Right atrium auricular region (tissue), 2 donors: ENCODE results near the gene RPS6KA3. TPM values are rescaled to one million over a fixed set of nuclear protein-coding genes. Genes with fewer than 3 reads are reported as not detected.

Experiments used
- DNase-seq: peaks from one replicate; pipeline ENCODE4 v3.0.0-alpha.2; 2019; ENCODE audit warnings: low spot score
- H3K27ac ChIP-seq, 2 donors: fragments of 200-600 bp; sonication (generic); 1 replicate in 1 of 2; 2 replicates in 1 of 2; pipeline ENCODE4 v1.5.1; 2016 to 2019
- H3K27me3 ChIP-seq, 2 donors: fragments of 200-600 bp; sonication (generic); one replicate each; pipeline versions ENCODE4 v1.5.1 to v1.6.0; 2017 to 2019
- H3K36me3 ChIP-seq: fragments of 200-600 bp; sonication (generic); one replicate; pipeline ENCODE4 v1.5.1; 2016
- H3K4me1 ChIP-seq, 2 donors: fragments of 200-600 bp; sonication (generic); one replicate each; pipeline versions ENCODE4 v1.5.1 to v1.6.0; 2017 to 2019
- H3K4me3 ChIP-seq, 2 donors: fragments of 200-600 bp; sonication (generic); 1 replicate in 1 of 2; 2 replicates in 1 of 2; pipeline ENCODE4 v1.5.1; 2017 to 2019; ENCODE audit warnings: mild to moderate bottlenecking in 1 of 2, moderate library complexity in 1 of 2
- H3K9me3 ChIP-seq, 2 donors: fragments of 200-600 bp; sonication (generic); one replicate each; pipeline ENCODE4 v1.5.1; 2019
- total RNA-seq, 2 donors: library from RNA; depleted of rRNA; stranded (reverse); fragments of >200 nt; gene quantifications; one replicate each; pipeline ENCODE4 v1.1.0, GENCODE V29; 2016
- TF ChIP-seq, protein P1 (sequence below), 2 donors: fragments of 200-600 bp; sonication (generic); IDR thresholded peaks; one replicate each; pipeline ENCODE4 v1.5.1; 2019; ENCODE audit warnings: antibody characterized with exemption in 2 of 2

Gene RPS6KA3
- total RNA-seq, 2 donors from 2014 or later, result 25.4 to 30.5 TPM

- TF ChIP-seq, protein P1, sequence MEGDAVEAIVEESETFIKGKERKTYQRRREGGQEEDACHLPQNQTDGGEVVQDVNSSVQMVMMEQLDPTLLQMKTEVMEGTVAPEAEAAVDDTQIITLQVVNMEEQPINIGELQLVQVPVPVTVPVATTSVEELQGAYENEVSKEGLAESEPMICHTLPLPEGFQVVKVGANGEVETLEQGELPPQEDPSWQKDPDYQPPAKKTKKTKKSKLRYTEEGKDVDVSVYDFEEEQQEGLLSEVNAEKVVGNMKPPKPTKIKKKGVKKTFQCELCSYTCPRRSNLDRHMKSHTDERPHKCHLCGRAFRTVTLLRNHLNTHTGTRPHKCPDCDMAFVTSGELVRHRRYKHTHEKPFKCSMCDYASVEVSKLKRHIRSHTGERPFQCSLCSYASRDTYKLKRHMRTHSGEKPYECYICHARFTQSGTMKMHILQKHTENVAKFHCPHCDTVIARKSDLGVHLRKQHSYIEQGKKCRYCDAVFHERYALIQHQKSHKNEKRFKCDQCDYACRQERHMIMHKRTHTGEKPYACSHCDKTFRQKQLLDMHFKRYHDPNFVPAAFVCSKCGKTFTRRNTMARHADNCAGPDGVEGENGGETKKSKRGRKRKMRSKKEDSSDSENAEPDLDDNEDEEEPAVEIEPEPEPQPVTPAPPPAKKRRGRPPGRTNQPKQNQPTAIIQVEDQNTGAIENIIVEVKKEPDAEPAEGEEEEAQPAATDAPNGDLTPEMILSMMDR (IDR thresholded peaks at IDR 0.05), result no peak
- H3K27me3 ChIP-seq, result no peaks in the 10 kb centered on the region
- H3K27ac ChIP-seq, result no peak overlapping the region
- H3K36me3 ChIP-seq, result no peaks in the 10 kb centered on the region
- no peak for DNase-seq
- no peaks in the 10 kb centered on the region for H3K9me3 ChIP-seq
- no peaks in the 10 kb centered on the region for H3K4me1 ChIP-seq
- no peak overlapping the region for H3K4me3 ChIP-seq
Observed at GRCh38 chrX:20309806-20310205, 43.1 kb upstream of the RPS6KA3 start.

GRCh38 chrX:20306668-20307067 lies 40.0 kb upstream of the RPS6KA3 start:
- Histone ChIP-seq H3K36me3 (no peaks in the 10 kb centered on the region), H3K4me3 (no peak overlapping the region), H3K9me3 (no peaks in the 10 kb centered on the region), H3K27me3 (no peaks in the 10 kb centered on the region), H3K27ac (no peak overlapping the region), H3K4me1 (no peaks in the 10 kb centered on the region)
- TF ChIP-seq, protein P1 (IDR thresholded peaks at IDR 0.05), result no peak
- no peak for DNase-seq

GRCh38 chrX:20300822-20301221 lies 34.1 kb upstream of the RPS6KA3 start:
- no peak for DNase-seq
- no peaks in the 10 kb centered on the region for H3K9me3 ChIP-seq
- TF ChIP-seq, protein P1 (IDR thresholded peaks at IDR 0.05), result no peak
- H3K27me3 ChIP-seq, result no peaks in the 10 kb centered on the region
- no peak overlapping the region for H3K27ac ChIP-seq
- H3K36me3 ChIP-seq, result no peaks in the 10 kb centered on the region
- no peak overlapping the region for H3K4me3 ChIP-seq
- H3K4me1 ChIP-seq, result no peaks in the 10 kb centered on the region

DNA sequence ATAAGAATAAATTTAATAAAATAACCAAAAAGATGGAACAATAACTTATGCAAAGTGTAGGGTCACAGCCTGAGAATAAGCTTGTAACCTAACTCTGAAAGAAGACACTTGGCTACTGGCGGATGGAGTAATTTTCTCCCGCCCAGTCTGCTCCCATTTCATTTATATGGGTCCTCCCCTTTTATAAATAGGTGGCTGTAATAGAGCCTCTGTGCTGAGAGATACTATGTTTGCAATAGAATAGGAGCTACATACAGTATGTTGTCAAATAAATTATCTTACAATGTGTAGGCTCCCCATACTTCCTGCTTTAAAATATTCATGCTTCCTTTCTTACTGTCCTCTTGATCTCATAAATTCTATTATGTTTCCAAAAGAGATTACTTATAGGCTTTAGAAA lies 28.2 kb upstream of the RPS6KA3 start:
- DNase-seq, result no peak
- H3K4me3 ChIP-seq, result no peak overlapping the region
- H3K4me1 ChIP-seq, result no peaks in the 10 kb centered on the region
- TF ChIP-seq, protein P1 (IDR thresholded peaks at IDR 0.05), result no peak
- no peaks in the 10 kb centered on the region for H3K36me3 ChIP-seq
- peaks cover 0 to 4% of the 10 kb centered on the region in 2 donors for H3K9me3 ChIP-seq
- no peaks in the 10 kb centered on the region for H3K27me3 ChIP-seq
- H3K27ac ChIP-seq, result no peak overlapping the region

DNA sequence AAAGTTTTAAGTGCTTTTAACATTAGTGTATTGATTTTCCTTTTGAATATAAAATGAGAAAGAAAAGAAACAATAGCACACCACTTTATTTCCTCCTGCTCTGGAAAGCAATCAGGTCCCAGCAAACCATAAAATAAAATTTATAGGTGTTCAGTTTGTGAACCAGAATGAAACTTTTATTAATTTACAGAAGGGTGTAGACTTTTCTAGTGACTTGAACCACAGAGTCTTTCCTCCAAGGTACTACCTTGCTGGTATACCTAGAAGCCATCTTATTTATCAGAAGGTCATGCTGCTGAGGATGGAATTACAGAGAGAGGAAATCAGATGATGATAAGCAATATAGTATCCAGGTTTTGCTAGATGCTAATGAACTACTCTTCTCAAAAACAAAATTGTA lies 27.6 kb upstream of the RPS6KA3 start:
- Histone ChIP-seq H3K27ac (no peak overlapping the region), H3K9me3 (peaks cover 0 to 4% of the 10 kb centered on the region in 2 donors), H3K4me1 (no peaks in the 10 kb centered on the region), H3K36me3 (no peaks in the 10 kb centered on the region), H3K27me3 (no peaks in the 10 kb centered on the region), H3K4me3 (no peak overlapping the region)
- DNase-seq, result no peak
- TF ChIP-seq, protein P1 (IDR thresholded peaks at IDR 0.05), result no peak

DNA sequence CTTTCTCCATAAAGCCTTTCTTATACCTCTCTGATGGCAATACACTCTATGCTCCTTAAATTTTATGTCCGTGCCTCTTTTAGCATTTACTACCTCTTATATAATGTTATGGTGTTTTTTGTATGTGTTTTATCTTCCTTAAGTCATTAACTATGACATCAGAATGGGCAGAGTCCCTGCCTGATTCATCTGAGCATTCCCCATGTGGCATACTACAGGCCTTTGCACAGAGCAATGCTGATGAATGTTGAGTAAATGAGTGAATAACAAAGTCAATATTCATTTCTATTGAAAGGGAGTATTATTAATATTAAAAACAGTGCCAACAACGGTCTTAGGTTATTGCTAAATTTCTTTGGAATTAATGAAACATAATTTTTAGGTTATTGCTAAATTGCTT lies 18.8 kb upstream of the RPS6KA3 start:
- H3K4me3 ChIP-seq, result no peak overlapping the region
- H3K36me3 ChIP-seq, result no peaks in the 10 kb centered on the region
- no peak overlapping the region for H3K27ac ChIP-seq
- H3K9me3 ChIP-seq, result peaks cover 0 to 7% of the 10 kb centered on the region in 2 donors
- H3K27me3 ChIP-seq, result no peaks in the 10 kb centered on the region
- DNase-seq, result no peak
- TF ChIP-seq, protein P1 (IDR thresholded peaks at IDR 0.05), result no peak
- no peaks in the 10 kb centered on the region for H3K4me1 ChIP-seq
